GM23248 (cell line): ENCODE measurements around the gene KRT15. TPM values are rescaled to one million over a fixed set of nuclear protein-coding genes. Genes with fewer than 3 reads are reported as not detected.

ENCODE experiments used
- DNase-seq: peaks from one replicate; pipeline ENCODE4 v3.0.0-alpha.2; 2015
- H2AFZ ChIP-seq: fragments of 200-600 bp; sonication (generic); 2 replicates; pipeline ENCODE4 v1.6.1; 2016; ENCODE audit warnings: antibody characterized with exemption
- H3F3A ChIP-seq: fragments of 200-600 bp; sonication (generic); 2 replicates; pipeline ENCODE4 v1.6.1; 2016; ENCODE audit warnings: mild to moderate bottlenecking, antibody characterized with exemption, mixed run types; ENCODE audit not compliant: insufficient read depth
- H3K27ac ChIP-seq: fragments of 200-600 bp; sonication (generic); 2 replicates; pipeline ENCODE4 v1.5.1; 2016; ENCODE audit warnings: mild to moderate bottlenecking
- H3K27me3 ChIP-seq: fragments of 200-600 bp; sonication (generic); replicated peaks from 2 replicates; pipeline ENCODE4 v1.6.1; 2016; ENCODE audit warnings: mild to moderate bottlenecking; ENCODE audit not compliant: insufficient read depth
- H3K36me3 ChIP-seq: fragments of 200-600 bp; sonication (generic); 2 replicates; pipeline ENCODE4 v1.6.1; 2016; ENCODE audit warnings: low read depth, mild to moderate bottlenecking
- H3K4me1 ChIP-seq: fragments of 200-600 bp; sonication (generic); 2 replicates; pipeline ENCODE4 v1.6.1; 2016; ENCODE audit warnings: mild to moderate bottlenecking; ENCODE audit not compliant: insufficient read depth
- H3K4me2 ChIP-seq: fragments of 200-600 bp; sonication (generic); one replicate; pipeline ENCODE4 v1.6.1; 2016; ENCODE audit warnings: mild to moderate bottlenecking; ENCODE audit not compliant: unreplicated experiment
- H3K4me3 ChIP-seq: fragments of 200-600 bp; sonication (generic); 2 replicates; pipeline ENCODE4 v1.5.1; 2016; ENCODE audit warnings: mild to moderate bottlenecking
- H3K79me2 ChIP-seq: fragments of 200-600 bp; sonication (generic); 2 replicates; pipeline ENCODE4 v1.6.1; 2016; ENCODE audit warnings: mild to moderate bottlenecking; ENCODE audit not compliant: insufficient read depth
- H3K9ac ChIP-seq: fragments of 200-600 bp; sonication (generic); 2 replicates; pipeline ENCODE4 v1.6.1; 2016; ENCODE audit warnings: mild to moderate bottlenecking
- H3K9me2 ChIP-seq: fragments of 200-600 bp; sonication (generic); 2 replicates; pipeline ENCODE4 v1.6.1; 2016; ENCODE audit warnings: mixed run types, mild to moderate bottlenecking, moderate library complexity; ENCODE audit not compliant: insufficient read depth
- H3K9me3 ChIP-seq: fragments of 200-600 bp; sonication (generic); one replicate; pipeline ENCODE4 v1.6.1; 2017; ENCODE audit warnings: low read depth
- H4K20me1 ChIP-seq: fragments of 200-600 bp; sonication (generic); 2 replicates; pipeline ENCODE4 v1.6.0; 2016; ENCODE audit not compliant: insufficient read depth
- EZH2 ChIP-seq: fragments of 200-600 bp; sonication (generic); IDR thresholded peaks from 2 replicates; pipeline ENCODE4 v1.6.1; 2018; ENCODE audit warnings: antibody characterized with exemption, mild to moderate bottlenecking; ENCODE audit not compliant: insufficient read depth, poor library complexity, severe bottlenecking
- EZH2phosphoT487 ChIP-seq: fragments of 200-600 bp; sonication (generic); IDR thresholded peaks from 2 replicates; pipeline ENCODE4 v1.6.1; 2018; ENCODE audit warnings: antibody characterized with exemption, moderate library complexity, mild to moderate bottlenecking, low read depth; ENCODE audit not compliant: insufficient read depth
- WGBS, 2 experiments: methylation state at CpG; one replicate each; pipeline ENCODE4 v1.1.6; 2015 to 2017; ENCODE audit warnings: low lambda C conversion rate in 2 of 2, low coverage in 1 of 2; ENCODE audit errors: missing lambda C conversion rate in 2 of 2; 5-methylcytosine and 5-hydroxymethylcytosine counted together
- in situ Hi-C: fragments of 300-500 bp; cut with MboI; formaldehyde crosslinking; loops from 2 replicates; pipeline ENCODE4 v1.15.0; 2020
- polyA plus RNA-seq: library from polyadenylated mRNA; unstranded; fragments of >200 nt; fragmentation: Nextera tagmentation; extraction: Ambion mirVana; gene quantifications from 2 replicates; pipeline ENCODE4 v1.2.1, GENCODE V29; 2016
- total RNA-seq: library from RNA; depleted of rRNA; stranded (reverse); fragments of >200 nt; shearing (Covaris generic); gene quantifications from 2 replicates; pipeline ENCODE4 v1.2.3, GENCODE V29; 2014; rRNA removed

KRT15 gene
- 0.65 and 1.1 TPM in 2 replicates for total RNA-seq
- polyA plus RNA-seq = 2.3 and 2.7 TPM in 2 replicates

- no peak within 1 kb of the TSS for H3K9ac ChIP-seq
- H3K4me3 ChIP-seq = no peak within 1 kb of the TSS
- no peak for TF ChIP-seq EZH2phosphoT487
- TF ChIP-seq EZH2 = no peak
- no peaks in the 10 kb centered on the region for H3K27me3 ChIP-seq
- no peak within 1 kb of the TSS for H3K4me2 ChIP-seq
- peak; percentile 34 for DNase-seq
- H3K36me3 ChIP-seq = no peaks in the 10 kb centered on the region
- no peak within 1 kb of the TSS for H3K27ac ChIP-seq
- H3K79me2 ChIP-seq = no peaks in the 10 kb centered on the region
- H3K9me2 ChIP-seq = no peaks in the 10 kb centered on the region
- peaks cover 17% of the 10 kb centered on the region for H3K4me1 ChIP-seq
- no peaks in the 10 kb centered on the region for H4K20me1 ChIP-seq
- H3F3A ChIP-seq = 0 out of 2 replicates have a peak, but pooled peaks cover 6% of the 10 kb centered on the region
- no peak within 1 kb of the TSS for H2AFZ ChIP-seq
- H3K9me3 ChIP-seq = no peaks in the 10 kb centered on the region
- WGBS, 2 experiments = 75 to 76% methylated on average over 7 to 8 of the region's 8 CpGs
- in situ Hi-C loops = no loop called here
Measured at GRCh38 chr17:41518789-41519449, at the start of gene KRT15. TSS of gene KRT15 (minus strand) at chr17:41518890. CDS start at chr17:41518827, 63 bp downstream.

DNA sequence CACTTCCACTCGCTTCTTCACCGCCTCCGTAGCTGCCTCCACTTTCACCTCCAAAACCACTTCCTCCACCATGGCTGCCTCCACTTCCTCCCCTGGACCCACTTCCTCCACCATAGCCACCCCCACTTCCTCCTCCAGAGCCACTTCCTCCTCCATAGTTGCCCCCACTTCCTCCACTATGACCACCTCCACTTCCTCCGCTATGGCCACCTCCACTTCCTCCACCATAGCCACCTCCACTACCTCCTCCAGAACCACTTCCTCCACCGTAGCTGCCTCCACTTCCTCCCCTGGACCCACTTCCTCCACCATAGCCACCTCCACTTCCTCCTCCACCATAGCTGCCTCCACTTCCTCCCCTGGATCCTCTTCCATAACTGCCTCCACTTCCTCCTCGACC is 48.6 kb upstream of the KRT15 start:
- 86 to 89% methylated on average over 6 of the region's 6 CpGs for WGBS, 2 experiments
- Histone ChIP-seq H3K27ac (no peak overlapping the region), H3K9me3 (no peaks in the 10 kb centered on the region), H3K79me2 (no peaks in the 10 kb centered on the region), H4K20me1 (no peaks in the 10 kb centered on the region), H3K4me2 (no peak overlapping the region), H3K36me3 (no peaks in the 10 kb centered on the region), H3K27me3 (peaks cover 64% of the 10 kb centered on the region), H3K9ac (no peak overlapping the region), H3F3A (no peaks in the 10 kb centered on the region), H3K9me2 (no peaks in the 10 kb centered on the region), H3K4me3 (no peak overlapping the region), H2AFZ (no peak overlapping the region), H3K4me1 (no peaks in the 10 kb centered on the region)
- DNase-seq = no peak
- in situ Hi-C loops = no loop called here
- TF ChIP-seq EZH2phosphoT487 = no peak
- no peak for TF ChIP-seq EZH2

- Histone ChIP-seq H3K9me3 (no peaks in the 10 kb centered on the region), H3K27ac (no peak overlapping the region), H3K9me2 (no peaks in the 10 kb centered on the region), H3K4me3 (no peak overlapping the region), H3K79me2 (no peaks in the 10 kb centered on the region), H3K36me3 (no peaks in the 10 kb centered on the region), H3K4me1 (no peaks in the 10 kb centered on the region), H3K27me3 (peaks cover 56% of the 10 kb centered on the region), H3K4me2 (no peak overlapping the region), H2AFZ (no peak overlapping the region), H3F3A (no peaks in the 10 kb centered on the region), H3K9ac (no peak overlapping the region), H4K20me1 (no peaks in the 10 kb centered on the region)
- no peak for DNase-seq
- TF ChIP-seq EZH2phosphoT487 (no peak), EZH2 (no peak)
- in situ Hi-C loops = no loop called here
Measured at GRCh38 chr17:41565338-41565737, 46.6 kb upstream of the KRT15 start.

DNA sequence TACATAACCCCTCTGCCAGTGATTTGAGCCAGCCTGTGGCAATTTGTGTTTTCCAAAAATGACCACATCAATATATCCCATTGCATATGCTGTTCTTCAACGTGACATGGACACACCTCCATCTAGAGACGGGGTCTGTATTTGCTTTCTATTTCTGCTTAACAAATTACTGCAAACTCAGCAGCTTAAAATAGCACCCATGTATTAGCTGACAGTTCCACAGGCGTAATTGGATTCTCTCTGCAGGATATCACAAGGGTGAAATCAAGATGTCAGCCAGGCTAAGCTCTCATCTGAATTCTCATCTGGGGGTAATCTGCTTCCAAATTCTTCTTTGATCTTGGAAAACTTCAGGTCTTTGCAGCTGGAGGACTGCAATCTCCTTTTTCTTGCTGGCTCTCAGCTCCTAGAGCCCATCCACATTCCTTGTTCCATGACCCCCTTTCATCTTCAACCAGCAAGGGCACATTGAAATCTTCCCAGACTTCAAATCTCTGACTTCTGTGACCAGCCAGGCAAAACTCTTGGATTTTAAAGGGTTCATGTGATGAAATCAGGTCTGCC is 45.0 kb upstream of the KRT15 start:
- TF ChIP-seq EZH2phosphoT487 (no peak), EZH2 (no peak)
- Histone ChIP-seq H3K9me3 (no peaks in the 10 kb centered on the region), H3K4me2 (no peak overlapping the region), H3K4me1 (0 out of 2 replicates have a peak, but pooled peaks cover 8% of the 10 kb centered on the region), H3K36me3 (no peaks in the 10 kb centered on the region), H3K79me2 (no peaks in the 10 kb centered on the region), H4K20me1 (no peaks in the 10 kb centered on the region), H3F3A (no peaks in the 10 kb centered on the region; the same call in 1 of the 2 replicates), H2AFZ (no peak overlapping the region), H3K27ac (no peak overlapping the region), H3K9ac (no peak overlapping the region), H3K27me3 (peaks cover 47% of the 10 kb centered on the region), H3K4me3 (no peak overlapping the region), H3K9me2 (no peaks in the 10 kb centered on the region)
- WGBS, 2 experiments = 16 to 18% methylated on average over 3 of the region's 3 CpGs
- in situ Hi-C loops = no loop called here
- DNase-seq = no peak
